GM18498 (cell line): ENCODE measurements around the gene GMIP.

ENCODE experiments used
- ATAC-seq: cut with Tn5 transposase; IDR thresholded peaks from one replicate; pipeline ENCODE4 v1.9.1; 2021; ENCODE audit warnings: mild to moderate bottlenecking, moderate library complexity; ENCODE audit not compliant: unreplicated experiment

The GMIP gene

DNA sequence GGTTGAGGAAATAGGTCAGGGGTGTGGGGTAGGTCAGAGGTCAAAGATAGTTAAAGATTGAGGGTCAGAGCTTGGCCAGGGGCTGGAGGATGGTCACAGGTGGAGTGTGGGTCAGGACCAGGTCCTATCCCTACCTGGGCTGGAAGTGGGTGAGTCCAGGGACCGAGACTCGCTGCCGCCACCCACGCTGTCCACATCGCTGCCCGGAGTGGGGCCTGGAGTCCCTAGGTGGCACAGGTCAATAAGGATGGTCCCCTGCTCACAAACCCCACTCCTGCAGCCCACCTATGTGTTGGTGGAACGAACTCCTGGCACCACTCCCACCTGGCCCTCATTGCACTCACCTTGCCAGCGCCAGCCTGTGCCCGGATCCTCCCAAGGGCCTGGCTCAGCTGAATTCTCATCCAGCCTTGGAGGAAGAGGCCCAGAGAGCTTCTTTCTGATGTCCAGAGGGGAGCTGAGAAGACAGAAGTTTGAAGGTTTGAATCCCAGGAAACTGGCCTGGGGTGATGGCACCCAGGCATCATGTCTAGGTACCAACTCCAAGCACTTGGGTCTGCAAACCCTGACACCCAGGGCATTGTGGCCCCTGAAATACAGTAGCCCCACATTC lies 6.8 kb downstream of the GMIP start:
- ATAC-seq: no peak

- no peak for ATAC-seq
Measured at GRCh38 chr19:19635313-19635702, 8.1 kb downstream of the GMIP start.

DNA sequence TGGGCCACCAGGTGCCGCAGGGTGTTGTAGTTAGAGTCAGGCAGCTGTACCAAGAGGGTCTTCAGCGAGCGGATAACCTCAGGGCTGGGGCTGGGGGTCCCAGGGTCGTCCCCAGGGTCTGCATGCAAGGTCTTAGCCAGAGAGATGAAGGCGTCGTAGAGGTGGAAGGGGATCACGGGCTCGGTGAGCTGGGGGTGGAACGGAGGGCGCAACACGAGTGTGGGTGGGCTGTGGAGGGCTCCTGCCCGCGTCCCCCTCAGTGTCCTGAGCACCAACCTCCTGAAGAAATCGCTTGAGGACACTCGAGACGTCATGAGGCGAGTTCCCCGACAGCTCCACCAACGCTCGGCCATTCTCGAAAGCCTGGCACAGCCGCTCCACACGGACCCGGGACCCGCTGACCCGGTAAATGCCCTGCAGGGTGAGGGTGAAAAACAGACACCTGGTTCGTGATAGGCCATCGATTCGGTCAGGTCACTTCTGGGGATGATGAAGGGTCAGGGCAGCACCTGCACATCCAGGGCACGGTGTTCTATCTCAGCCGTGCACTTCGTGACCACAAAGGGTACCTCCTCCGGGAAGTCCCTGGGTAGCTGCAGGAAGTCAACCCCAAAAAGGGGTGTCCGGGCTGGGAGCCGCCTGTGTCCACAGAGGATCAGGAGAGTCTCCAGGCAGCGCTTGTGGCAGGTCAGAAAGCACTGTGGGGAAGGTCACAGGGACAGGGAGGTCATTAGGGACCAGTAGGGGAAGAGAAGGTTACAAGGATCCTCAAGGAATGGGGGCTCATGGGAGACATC lies 8.7 kb downstream of the GMIP start:
- ATAC-seq: no peak

- ATAC-seq: no peak
Measured at GRCh38 chr19:19633711-19634515, 9.5 kb downstream of the GMIP start.

- ATAC-seq: no peak
Measured at GRCh38 chr19:19632661-19633060, 10.8 kb downstream of the GMIP start.

- no peak for ATAC-seq
Measured at GRCh38 chr19:19631346-19631745, 12.1 kb downstream of the GMIP start.

DNA sequence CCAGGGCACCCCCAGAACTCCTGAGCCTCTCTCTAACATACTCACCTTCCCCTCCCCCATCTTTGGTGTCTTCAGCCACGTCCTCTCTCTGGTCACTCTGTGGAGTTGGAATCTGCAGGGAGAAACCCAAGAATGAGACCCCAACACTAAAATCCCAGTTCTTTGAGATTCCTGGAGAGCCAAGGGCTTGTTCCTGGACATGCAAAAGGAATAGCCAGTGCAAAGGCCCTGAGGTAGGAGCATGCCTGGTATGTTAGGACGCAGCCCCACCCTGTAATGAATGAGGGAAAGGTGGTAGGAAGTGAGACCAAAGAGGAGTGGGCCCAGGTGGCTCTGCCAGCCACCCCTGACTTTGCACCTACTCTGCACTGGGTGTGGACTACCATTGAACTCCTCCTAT lies 13.0 kb downstream of the GMIP start:
- ATAC-seq: no peak

GRCh38 chr19:19630062-19630414 lies 13.4 kb downstream of the GMIP start:
- no peak for ATAC-seq

DNA sequence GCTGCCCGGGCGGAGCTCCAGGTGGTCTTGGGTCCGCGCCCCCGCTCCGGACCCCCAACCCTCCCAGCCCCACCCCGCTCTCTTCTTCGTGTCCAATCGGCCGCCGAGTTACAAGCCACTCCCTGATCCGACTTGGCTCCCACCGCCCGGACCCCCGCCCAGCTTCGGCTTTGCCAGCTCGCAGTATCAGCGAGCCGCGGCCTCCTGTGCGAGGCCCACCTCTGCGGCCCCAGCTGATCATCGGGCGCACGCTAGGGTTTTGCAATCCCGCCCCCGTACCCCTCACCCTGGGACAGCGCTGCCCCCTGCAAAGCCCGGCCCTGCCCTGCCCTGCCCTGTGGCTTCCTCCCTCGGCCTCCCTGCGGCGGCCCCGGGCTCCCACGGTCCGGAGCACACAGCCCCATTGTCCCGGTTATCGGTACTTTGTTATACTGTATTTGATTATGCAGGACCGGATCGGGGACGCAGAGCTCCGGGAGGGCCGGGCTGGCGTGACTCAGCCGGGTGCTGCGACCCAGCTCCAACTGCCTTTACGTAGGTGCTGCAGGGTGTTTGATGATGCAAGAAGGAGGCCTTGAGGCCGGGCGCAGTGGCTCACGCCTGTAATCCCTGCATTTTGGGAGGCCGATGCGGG lies 14.8 kb downstream of the GMIP start:
- ATAC-seq: peak; percentile 6

GRCh38 chr19:19627621-19628500 lies 15.6 kb downstream of the GMIP start, which contains the start of gene LPAR2:
LPAR2 (minus strand) TSS chr19:19628220; CDS start chr19:19627275, 945 bp downstream.
- ATAC-seq: peak; percentile 60

- no peak for ATAC-seq
Measured at GRCh38 chr19:19626516-19627472, 16.7 kb downstream of the GMIP start.

DNA sequence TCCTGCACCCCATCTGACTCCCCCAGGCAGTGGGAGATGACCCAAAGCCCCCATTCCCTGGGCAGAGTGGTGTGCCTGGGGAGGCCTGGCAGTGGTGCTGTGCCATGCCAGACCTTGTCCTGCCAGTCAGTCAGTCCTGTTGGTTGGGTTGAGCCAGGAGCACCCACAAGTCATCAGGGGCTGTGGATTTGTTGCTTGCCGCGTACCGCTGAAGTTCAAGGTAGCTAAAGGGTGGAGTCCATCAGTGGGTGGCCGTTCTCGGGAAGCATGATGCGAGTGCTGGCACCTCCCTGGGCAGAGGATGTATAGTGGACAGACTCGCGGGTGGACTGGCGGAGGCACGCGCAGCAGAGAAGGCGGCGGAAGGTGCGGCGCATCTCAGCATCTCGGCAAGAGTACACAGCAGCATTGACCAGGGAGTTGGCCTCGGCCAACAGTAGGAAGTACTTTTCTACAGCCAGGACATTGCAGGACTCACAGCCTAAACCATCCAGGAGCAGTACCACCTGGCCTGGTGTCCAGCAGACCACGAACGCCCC lies 19.4 kb downstream of the GMIP start:
- ATAC-seq: no peak

DNA sequence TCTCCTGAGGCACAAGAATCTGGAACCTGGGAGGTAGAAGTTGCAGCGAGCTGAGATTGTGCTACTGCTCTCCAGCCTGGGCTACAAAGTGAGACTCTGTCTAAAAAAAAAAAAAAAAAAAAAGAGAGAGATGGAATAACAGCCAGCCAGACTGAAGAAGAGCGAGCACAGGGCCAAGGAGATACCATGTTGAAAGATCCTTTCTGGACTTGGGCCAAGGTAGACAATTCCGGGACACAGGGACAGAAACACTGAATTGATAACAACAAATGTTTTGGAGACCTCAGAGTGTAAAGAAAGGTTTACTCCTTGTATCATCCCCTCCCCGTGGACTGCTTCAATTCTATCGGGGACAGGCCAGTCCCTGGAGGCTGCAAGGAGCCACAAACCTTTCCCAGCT lies 20.1 kb downstream of the GMIP start:
- no peak for ATAC-seq

- ATAC-seq: no peak
Measured at GRCh38 chr19:19619849-19620210, 23.6 kb downstream of the GMIP start.

- ATAC-seq: no peak
Measured at GRCh38 chr19:19619181-19619848, 24.1 kb downstream of the GMIP start.

DNA sequence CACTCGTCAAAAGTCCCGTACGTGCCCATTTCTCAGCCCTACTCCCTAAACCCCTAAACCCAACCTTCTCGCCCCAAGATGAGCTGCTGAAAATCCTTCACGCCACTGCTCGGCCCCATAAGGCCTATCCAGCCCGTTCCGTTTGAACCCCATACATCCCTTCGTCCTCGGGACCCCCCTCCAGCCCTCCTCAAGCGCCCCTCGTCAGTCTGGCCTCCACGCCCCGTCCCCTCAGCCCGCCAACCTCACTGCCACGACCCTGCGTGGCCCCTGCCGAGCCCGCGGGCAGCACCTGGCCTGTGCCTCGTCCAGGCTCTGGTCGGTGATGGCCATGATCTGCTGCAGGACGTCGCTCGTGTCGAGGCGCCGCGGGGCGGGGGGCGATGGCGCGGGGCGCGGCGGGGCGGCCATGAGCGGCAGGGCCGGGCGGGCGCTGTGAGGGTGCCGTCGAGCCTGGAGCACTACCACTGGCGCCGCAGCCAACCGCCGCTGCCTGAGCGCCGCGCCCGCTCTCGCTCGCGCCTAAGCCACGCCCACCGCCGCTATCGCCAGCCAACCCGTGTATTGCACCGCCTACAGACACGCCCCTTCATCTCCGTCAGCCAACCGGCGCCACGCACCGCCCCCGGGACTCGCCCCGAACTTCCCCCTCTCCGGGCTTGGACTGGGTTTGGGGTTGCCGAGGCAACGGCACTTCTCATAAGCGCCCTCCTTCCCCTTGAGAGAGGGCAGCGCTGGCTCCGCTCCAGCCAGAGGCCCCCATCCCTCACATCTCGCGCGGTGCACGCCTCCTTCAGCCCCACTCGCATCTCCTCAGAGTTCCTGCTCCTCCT lies 25.0 kb downstream of the GMIP start, which contains the start of gene PBX4:
PBX4 (minus strand) TSS at position 469 of the 833 bp plus-strand sequence; CDS start at position 411, 58 bp downstream.
- peak; percentile 98 for ATAC-seq

DNA sequence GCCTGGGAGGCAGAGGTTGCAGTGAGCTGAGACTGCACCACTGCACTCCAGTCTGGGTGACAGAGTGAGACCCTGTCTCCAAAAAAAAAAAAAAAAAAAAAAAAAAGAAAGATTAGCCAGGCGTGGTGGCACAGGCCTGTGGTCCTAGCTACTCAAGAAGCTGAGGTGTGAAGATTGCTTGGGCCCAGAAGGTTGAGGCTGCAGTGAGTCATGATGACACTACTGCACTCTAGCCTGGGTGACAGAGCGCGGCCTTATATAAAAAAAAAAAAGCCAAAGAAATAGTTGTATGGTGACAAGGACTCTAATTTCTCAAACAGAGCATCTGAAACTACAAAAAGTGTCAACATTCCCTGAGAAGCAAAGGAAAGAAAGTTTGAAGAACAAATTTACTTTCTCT lies 28.4 kb downstream of the GMIP start:
- ATAC-seq: no peak
